Neuronal stem cell (in vitro differentiated cells): ENCODE data around the gene RP2. TPM values are rescaled to one million over a fixed set of nuclear protein-coding genes. Genes with fewer than 3 reads are reported as not detected.

Experiments
- DNase-seq: peaks from one replicate; pipeline ENCODE4 v3.0.0-alpha.2; 2013; ENCODE audit warnings: low spot score
- H2AFZ ChIP-seq: one replicate; pipeline ENCODE4 v1.6.1; 2013; ENCODE audit warnings: mild to moderate bottlenecking, low read length, inconsistent platforms
- H2AK5ac ChIP-seq: 2 replicates; pipeline ENCODE4 v1.6.1; 2013; ENCODE audit warnings: low read depth, mild to moderate bottlenecking, inconsistent platforms, low read length, moderate library complexity, mixed read lengths
- H2BK120ac ChIP-seq: 2 replicates; pipeline ENCODE4 v1.6.1; 2013; ENCODE audit warnings: low read depth, mild to moderate bottlenecking, inconsistent platforms, low read length, moderate library complexity, mixed read lengths
- H2BK12ac ChIP-seq: one replicate; pipeline ENCODE4 v1.6.1; 2013; ENCODE audit warnings: low read length, inconsistent platforms
- H2BK15ac ChIP-seq: 2 replicates; pipeline ENCODE4 v1.6.1; 2013; ENCODE audit warnings: mild to moderate bottlenecking, low read length, inconsistent platforms, mixed read lengths
- H2BK5ac ChIP-seq: one replicate; pipeline ENCODE4 v1.6.1; 2013; ENCODE audit warnings: inconsistent platforms, mild to moderate bottlenecking, low read length, moderate library complexity
- H3K14ac ChIP-seq: one replicate; pipeline ENCODE4 v1.6.1; 2013; ENCODE audit warnings: low read length, inconsistent platforms
- H3K18ac ChIP-seq: 2 replicates; pipeline ENCODE4 v1.6.1; 2013; ENCODE audit warnings: low read length, inconsistent platforms
- H3K23ac ChIP-seq: 2 replicates; pipeline ENCODE4 v1.6.1; 2013; ENCODE audit warnings: low read depth, mild to moderate bottlenecking, mixed read lengths, low read length, inconsistent platforms; ENCODE audit not compliant: poor library complexity
- H3K27ac ChIP-seq: replicated peaks from 3 replicates; pipeline ENCODE4 v1.5.1; 2013; ENCODE audit warnings: low read length, inconsistent platforms
- H3K27me3 ChIP-seq, 3 experiments: 2 replicates each; pipeline ENCODE4 v1.6.1; 2013; ENCODE audit warnings: low read length in 3 of 3, mild to moderate bottlenecking in 2 of 3, inconsistent platforms in 1 of 3, low read depth in 1 of 3, mixed read lengths in 1 of 3, moderate library complexity in 1 of 3; ENCODE audit not compliant: control insufficient read depth in 3 of 3, insufficient read depth in 3 of 3
- H3K36me3 ChIP-seq, 2 donors: replicated peaks in 1 of 2; 2 replicates each; pipeline ENCODE4 v1.6.1; 2013; ENCODE audit warnings: low read length in 2 of 2; ENCODE audit not compliant: control insufficient read depth in 2 of 2, insufficient read depth in 2 of 2
- H3K4ac ChIP-seq: 2 replicates; pipeline ENCODE4 v1.6.1; 2013; ENCODE audit warnings: inconsistent platforms, mild to moderate bottlenecking, low read length, moderate library complexity
- H3K4me1 ChIP-seq, 2 donors: 1 replicate in 1 of 2; 2 replicates in 1 of 2; pipeline ENCODE4 v1.6.1; 2013; ENCODE audit warnings: low read length in 2 of 2, low read depth in 1 of 2; ENCODE audit not compliant: control insufficient read depth in 2 of 2, insufficient read depth in 1 of 2
- H3K4me2 ChIP-seq: one replicate; pipeline ENCODE4 v1.6.1; 2013; ENCODE audit warnings: mild to moderate bottlenecking, low read length, inconsistent platforms; ENCODE audit not compliant: insufficient read depth, poor library complexity, severe bottlenecking
- H3K4me3 ChIP-seq, 2 donors: 2 replicates each; pipeline ENCODE4 v1.5.1; 2013; ENCODE audit warnings: low read length in 2 of 2, mild to moderate bottlenecking in 2 of 2, inconsistent platforms in 1 of 2, moderate library complexity in 1 of 2
- H3K79me1 ChIP-seq: one replicate; pipeline ENCODE4 v1.6.1; 2013; ENCODE audit warnings: low read depth, mild to moderate bottlenecking, inconsistent platforms, low read length, moderate library complexity
- H3K9ac ChIP-seq: one replicate; pipeline ENCODE4 v1.6.1; 2013; ENCODE audit warnings: mild to moderate bottlenecking, low read depth, low read length, inconsistent platforms; ENCODE audit not compliant: poor library complexity
- H3K9me3 ChIP-seq, 2 donors: replicated peaks in 1 of 2; 2 replicates each; pipeline versions ENCODE3 to v1.6.1; 2013; ENCODE audit warnings: low read length in 2 of 2, mild to moderate bottlenecking in 2 of 2, inconsistent platforms in 1 of 2, low read depth in 1 of 2, mixed read lengths in 1 of 2, moderate library complexity in 1 of 2; ENCODE audit not compliant: control insufficient read depth in 2 of 2, insufficient read depth in 1 of 2
- H4K8ac ChIP-seq: one replicate; pipeline ENCODE4 v1.6.1; 2013; ENCODE audit warnings: low read depth, mild to moderate bottlenecking, inconsistent platforms, low read length, moderate library complexity
- H4K91ac ChIP-seq: one replicate; pipeline ENCODE4 v1.6.1; 2013; ENCODE audit warnings: low read length, low read depth, mild to moderate bottlenecking, inconsistent platforms; ENCODE audit not compliant: poor library complexity
- WGBS, 2 donors: extraction: QIAGEN DNeasy Blood & Tissue Kit; methylation state at CpG; one replicate each; pipeline ENCODE4 v1.1.7; 2013; ENCODE audit warnings: missing lambda C conversion rate in 2 of 2, mixed read lengths in 1 of 2; ENCODE audit not compliant: insufficient read length in 2 of 2, insufficient replicate concordance in 1 of 2; ENCODE audit errors: extremely low coverage in 2 of 2; 5-methylcytosine and 5-hydroxymethylcytosine counted together
- polyA plus RNA-seq, 2 experiments: library from polyadenylated mRNA; stranded (reverse); fragments of 200-250 nt; gene quantifications; one replicate each; pipeline ENCODE4 v1.2.3, GENCODE V29; 2013

The RP2 gene
- 7.9 TPM for polyA plus RNA-seq (2013, experiment 1 of 2)
- polyA plus RNA-seq (2013, experiment 2 of 2): 8.2 TPM

- H2BK12ac ChIP-seq: no peak within 1 kb of the TSS
- no peak within 1 kb of the TSS for H2BK5ac ChIP-seq
- no peak within 1 kb of the TSS for H3K4ac ChIP-seq
- DNase-seq: peak; percentile 86
- H3K4me3 ChIP-seq: peak within 1 kb of the TSS; percentile 72 to 91
- peak within 1 kb of the TSS; percentile 86 for H3K9ac ChIP-seq
- peak within 1 kb of the TSS; percentile 80 for H3K18ac ChIP-seq
- peak within 1 kb of the TSS; percentile 87 for H2AFZ ChIP-seq
- H3K14ac ChIP-seq: no peak within 1 kb of the TSS
- H3K4me1 ChIP-seq: no peaks in the 10 kb centered on the region
- no peak within 1 kb of the TSS for H4K91ac ChIP-seq
- peak within 1 kb of the TSS; percentile 76 for H3K27ac ChIP-seq
- H3K36me3 ChIP-seq: no peaks in the 10 kb centered on the region
- H3K9me3 ChIP-seq: no peaks in the 10 kb centered on the region
- no peak within 1 kb of the TSS for H2BK120ac ChIP-seq
- no CpG with 5 or more reads among the region's 71 CpGs for WGBS, 2 donors
- no peak within 1 kb of the TSS for H2BK15ac ChIP-seq
- H2AK5ac ChIP-seq: no peak within 1 kb of the TSS
- no peaks in the 10 kb centered on the region for H3K79me1 ChIP-seq
- H4K8ac ChIP-seq: no peak within 1 kb of the TSS
- H3K23ac ChIP-seq: peak within 1 kb of the TSS; percentile 43
- H3K4me2 ChIP-seq: peak within 1 kb of the TSS; percentile 45
- H3K27me3 ChIP-seq: peaks cover 0 to 5% (median 0%) of the 10 kb centered on the region in 3 experiments
Observed at GRCh38 chrX:46836701-46837557, at the start of gene RP2. Gene RP2, plus strand, starts transcription at chrX:46837043. Its CDS starts 58 bp downstream, at chrX:46837101.

GRCh38 chrX:46788902-46789301, 47.9 kb upstream of the RP2 start:
- Histone ChIP-seq H3K79me1 (no peaks in the 10 kb centered on the region), H3K18ac (no peak overlapping the region), H4K91ac (no peak overlapping the region), H3K27me3 (peaks cover 0 to 10% (median 0%) of the 10 kb centered on the region in 3 experiments), H4K8ac (no peak overlapping the region), H2AFZ (no peak overlapping the region), H3K4me2 (no peak overlapping the region), H3K27ac (no peak overlapping the region), H2BK120ac (no peak overlapping the region), H3K9ac (no peak overlapping the region), H3K9me3 (no peaks in the 10 kb centered on the region), H2AK5ac (no peak overlapping the region), H3K14ac (no peak overlapping the region), H2BK5ac (no peak overlapping the region), H3K4me1 (no peaks in the 10 kb centered on the region), H3K23ac (no peak overlapping the region), H2BK15ac (no peak overlapping the region), H3K4me3 (no peak overlapping the region), H2BK12ac (no peak overlapping the region), H3K4ac (no peak overlapping the region), H3K36me3 (no peaks in the 10 kb centered on the region)
- DNase-seq: no peak
- no CpG with 5 or more reads among the region's 4 CpGs for WGBS, 2 donors

- no peak overlapping the region for H4K91ac ChIP-seq
Observed at GRCh38 chrX:46791927-46792809, 44.7 kb upstream of the RP2 start.

GRCh38 chrX:46792810-46793188, 44.0 kb upstream of the RP2 start:
- Histone ChIP-seq H2AK5ac (no peak overlapping the region), H3K79me1 (no peaks in the 10 kb centered on the region), H3K14ac (no peak overlapping the region), H3K4me2 (no peak overlapping the region), H4K8ac (no peak overlapping the region), H3K4me3 (no peak overlapping the region), H3K27ac (no peak overlapping the region), H3K9me3 (no peaks in the 10 kb centered on the region), H2AFZ (no peak overlapping the region), H2BK12ac (no peak overlapping the region), H4K91ac (no peak overlapping the region), H3K4ac (no peak overlapping the region), H2BK5ac (no peak overlapping the region), H3K27me3 (peaks cover 0 to 7% (median 0%) of the 10 kb centered on the region in 3 experiments), H2BK120ac (no peak overlapping the region), H2BK15ac (no peak overlapping the region), H3K9ac (no peak overlapping the region), H3K4me1 (no peaks in the 10 kb centered on the region), H3K23ac (no peak overlapping the region), H3K36me3 (no peaks in the 10 kb centered on the region), H3K18ac (no peak overlapping the region)
- no peak for DNase-seq
- no CpG with 5 or more reads among the region's 4 CpGs for WGBS, 2 donors

More at GRCh38 chrX:46791927-46792809, 44.7 kb upstream of the RP2 start:
- Histone ChIP-seq H2AFZ (no peak overlapping the region), H2BK12ac (no peak overlapping the region), H3K18ac (no peak overlapping the region), H3K23ac (no peak overlapping the region), H3K27me3 (peaks cover 0 to 7% (median 0%) of the 10 kb centered on the region in 3 experiments), H3K4me2 (no peak overlapping the region), H3K36me3 (no peaks in the 10 kb centered on the region), H3K4me1 (no peaks in the 10 kb centered on the region), H2AK5ac (no peak overlapping the region), H4K8ac (no peak overlapping the region), H2BK15ac (no peak overlapping the region), H3K14ac (no peak overlapping the region), H3K9me3 (no peaks in the 10 kb centered on the region), H3K79me1 (no peaks in the 10 kb centered on the region), H3K9ac (no peak overlapping the region), H3K27ac (no peak overlapping the region), H2BK120ac (no peak overlapping the region), H3K4me3 (no peak overlapping the region), H3K4ac (no peak overlapping the region), H2BK5ac (no peak overlapping the region)
- no peak for DNase-seq
- WGBS, 2 donors: no CpG with 5 or more reads among the region's 7 CpGs
